Neural progenitor cell (in vitro differentiated cells): ENCODE data around the gene AKNAD1.

Experiments
- CTCF ChIP-seq: fragments of 200-600 bp; sonication (generic); IDR thresholded peaks from 2 replicates; pipeline ENCODE4 v1.5.1; 2017; ENCODE audit warnings: antibody characterized with exemption, mild to moderate bottlenecking
- EZH2phosphoT487 ChIP-seq: fragments of 200-600 bp; sonication (generic); IDR thresholded peaks from 2 replicates; pipeline ENCODE4 v1.6.1; 2017; ENCODE audit warnings: antibody characterized with exemption

- no peak for TF ChIP-seq CTCF
- no peak for TF ChIP-seq EZH2phosphoT487
Measured at GRCh38 chr1:108819878-108820277, 37.0 kb downstream of the AKNAD1 start.
